ENCODE measurements around the gene SYNPO2.

The SYNPO2 gene

GRCh38 chr4:119028296-119028695 lies 139.6 kb downstream of the SYNPO2 start:
- peak overlapping the region; percentile 11 for H3K4me3 ChIP-seq (ENCODE audit: control insufficient read depth, low read depth, low read length)
- no peak for DNase-seq (ENCODE audit: low read depth)
- TF ChIP-seq, protein P1, sequence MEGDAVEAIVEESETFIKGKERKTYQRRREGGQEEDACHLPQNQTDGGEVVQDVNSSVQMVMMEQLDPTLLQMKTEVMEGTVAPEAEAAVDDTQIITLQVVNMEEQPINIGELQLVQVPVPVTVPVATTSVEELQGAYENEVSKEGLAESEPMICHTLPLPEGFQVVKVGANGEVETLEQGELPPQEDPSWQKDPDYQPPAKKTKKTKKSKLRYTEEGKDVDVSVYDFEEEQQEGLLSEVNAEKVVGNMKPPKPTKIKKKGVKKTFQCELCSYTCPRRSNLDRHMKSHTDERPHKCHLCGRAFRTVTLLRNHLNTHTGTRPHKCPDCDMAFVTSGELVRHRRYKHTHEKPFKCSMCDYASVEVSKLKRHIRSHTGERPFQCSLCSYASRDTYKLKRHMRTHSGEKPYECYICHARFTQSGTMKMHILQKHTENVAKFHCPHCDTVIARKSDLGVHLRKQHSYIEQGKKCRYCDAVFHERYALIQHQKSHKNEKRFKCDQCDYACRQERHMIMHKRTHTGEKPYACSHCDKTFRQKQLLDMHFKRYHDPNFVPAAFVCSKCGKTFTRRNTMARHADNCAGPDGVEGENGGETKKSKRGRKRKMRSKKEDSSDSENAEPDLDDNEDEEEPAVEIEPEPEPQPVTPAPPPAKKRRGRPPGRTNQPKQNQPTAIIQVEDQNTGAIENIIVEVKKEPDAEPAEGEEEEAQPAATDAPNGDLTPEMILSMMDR (conservative IDR thresholded peaks at IDR 0.05; ENCODE audit: control insufficient read depth, insufficient read depth, low read depth, low read length), result no peak

GRCh38 chr4:119029847-119030535 lies 141.3 kb downstream of the SYNPO2 start:
- TF ChIP-seq, protein P1 (conservative IDR thresholded peaks at IDR 0.05; ENCODE audit: control insufficient read depth, insufficient read depth, low read depth, low read length), result no peak
- no peak for DNase-seq (ENCODE audit: low read depth)
- H3K4me3 ChIP-seq (ENCODE audit: control insufficient read depth, low read depth, low read length), result no peak overlapping the region

GRCh38 chr4:119030536-119030890 lies 141.9 kb downstream of the SYNPO2 start:
- no peak overlapping the region for H3K4me3 ChIP-seq (ENCODE audit: control insufficient read depth, low read depth, low read length)
- DNase-seq (ENCODE audit: low read depth), result no peak
- TF ChIP-seq, protein P1 (conservative IDR thresholded peaks at IDR 0.05; ENCODE audit: control insufficient read depth, insufficient read depth, low read depth, low read length), result no peak

DNA sequence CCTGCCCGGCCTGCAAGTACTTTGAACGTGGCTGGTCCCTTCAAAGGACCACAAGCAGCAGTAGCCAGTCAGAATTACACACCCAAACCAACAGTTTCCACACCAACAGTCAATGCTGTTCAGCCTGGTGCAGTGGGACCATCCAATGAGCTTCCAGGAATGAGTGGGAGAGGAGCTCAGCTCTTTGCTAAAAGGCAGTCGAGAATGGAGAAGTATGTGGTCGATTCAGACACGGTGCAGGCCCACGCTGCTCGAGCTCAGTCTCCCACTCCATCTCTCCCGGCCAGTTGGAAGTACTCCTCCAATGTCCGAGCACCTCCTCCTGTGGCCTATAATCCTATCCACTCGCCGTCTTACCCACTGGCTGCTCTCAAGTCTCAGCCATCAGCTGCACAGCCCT lies 142.6 kb downstream of the SYNPO2 start:
- TF ChIP-seq, protein P1 (conservative IDR thresholded peaks at IDR 0.05; ENCODE audit: control insufficient read depth, insufficient read depth, low read depth, low read length), result no peak
- no peak for DNase-seq (ENCODE audit: low read depth)
- H3K4me3 ChIP-seq (ENCODE audit: control insufficient read depth, low read depth, low read length), result no peak overlapping the region

- H3K4me3 ChIP-seq (ENCODE audit: control insufficient read depth, low read depth, low read length), result no peak overlapping the region
- DNase-seq (ENCODE audit: low read depth), result no peak
- TF ChIP-seq, protein P1 (conservative IDR thresholded peaks at IDR 0.05; ENCODE audit: control insufficient read depth, insufficient read depth, low read depth, low read length), result no peak
Observed at GRCh38 chr4:119032921-119033685, 144.4 kb downstream of the SYNPO2 start.

DNA sequence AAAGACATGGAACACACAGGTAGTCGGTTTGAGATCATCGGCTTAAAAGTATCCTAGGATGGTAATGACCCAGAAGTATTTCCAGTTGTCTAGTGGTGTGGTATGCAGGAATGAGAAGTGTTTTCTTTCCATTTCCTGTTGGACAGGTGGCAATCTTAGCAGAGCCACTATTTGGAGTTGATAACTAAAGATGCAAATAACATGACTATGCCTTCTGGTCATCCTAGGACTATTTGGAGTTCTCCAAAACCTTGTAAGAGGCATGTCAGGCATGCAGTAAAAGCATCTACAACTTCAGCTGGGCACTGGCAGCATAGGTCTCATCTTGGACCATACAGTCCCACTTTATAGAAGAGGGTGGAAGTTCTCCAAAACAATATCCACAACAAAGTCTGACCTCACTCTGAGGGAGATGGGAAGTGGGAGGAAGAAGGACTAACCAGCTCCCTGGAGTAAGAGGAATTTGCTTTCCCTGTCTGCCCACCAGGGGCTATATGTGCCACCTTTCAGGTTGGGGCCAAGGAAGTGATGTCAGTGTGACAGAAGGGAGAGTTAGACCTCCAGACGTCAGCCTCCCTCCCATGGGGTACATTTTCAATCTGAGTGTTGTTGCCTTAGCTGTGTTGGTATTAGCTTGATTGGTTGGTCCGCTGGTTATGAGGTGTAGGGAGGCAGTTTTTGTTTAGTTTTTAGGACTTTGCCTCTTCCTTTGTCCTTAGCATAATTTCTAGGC lies 145.8 kb downstream of the SYNPO2 start:
- TF ChIP-seq, protein P1 (conservative IDR thresholded peaks at IDR 0.05; ENCODE audit: control insufficient read depth, insufficient read depth, low read depth, low read length), result no peak
- DNase-seq (ENCODE audit: low read depth), result no peak

More for the DNA sequence above, 145.8 kb downstream of the SYNPO2 start:
- H3K4me3 ChIP-seq (ENCODE audit: control insufficient read depth, low read depth, low read length), result no peak overlapping the region

Data from fibroblast of mammary gland (primary cell).